H9 (cell line): ENCODE results near the gene ZSCAN30. TPM values are rescaled to one million over a fixed set of nuclear protein-coding genes. Genes with fewer than 3 reads are reported as not detected.

ENCODE experiments used
- DNase-seq: peaks from one replicate; pipeline ENCODE4 v3.0.0-alpha.2; 2017
- H2AFZ ChIP-seq: one replicate; pipeline ENCODE4 v1.6.1; 2013; ENCODE audit warnings: mild to moderate bottlenecking, low read length, control low read depth, moderate library complexity
- H2AK5ac ChIP-seq: 2 replicates; pipeline ENCODE4 v1.6.1; 2013; ENCODE audit warnings: low read length, control low read depth, mixed read lengths; ENCODE audit not compliant: insufficient read length
- H2BK120ac ChIP-seq: one replicate; pipeline ENCODE4 v1.6.1; 2013; ENCODE audit warnings: low read depth, mild to moderate bottlenecking, low read length, control low read depth, inconsistent platforms; ENCODE audit not compliant: poor library complexity, severe bottlenecking
- H2BK12ac ChIP-seq: 2 replicates; pipeline ENCODE4 v1.6.1; 2013; ENCODE audit warnings: low read length, control low read depth, mixed read lengths, low read depth; ENCODE audit not compliant: insufficient read length
- H2BK15ac ChIP-seq: 2 replicates; pipeline ENCODE4 v1.6.1; 2013; ENCODE audit warnings: low read depth, low read length, control low read depth
- H2BK20ac ChIP-seq: one replicate; pipeline ENCODE4 v1.6.1; 2013; ENCODE audit warnings: low read depth, mild to moderate bottlenecking, low read length, control low read depth, inconsistent platforms; ENCODE audit not compliant: poor library complexity, severe bottlenecking
- H2BK5ac ChIP-seq: 2 replicates; pipeline ENCODE4 v1.6.1; 2013; ENCODE audit warnings: low read length, control low read depth, mixed read lengths; ENCODE audit not compliant: insufficient read length
- H3K14ac ChIP-seq: 2 replicates; pipeline ENCODE4 v1.6.1; 2013; ENCODE audit warnings: low read length, control low read depth; ENCODE audit not compliant: insufficient read depth
- H3K18ac ChIP-seq: 2 replicates; pipeline ENCODE4 v1.6.1; 2013; ENCODE audit warnings: low read depth, mild to moderate bottlenecking, mixed read lengths, low read length, control low read depth; ENCODE audit not compliant: insufficient read length
- H3K23ac ChIP-seq: 2 replicates; pipeline ENCODE4 v1.6.1; 2013; ENCODE audit warnings: low read length, control low read depth, mixed read lengths, low read depth; ENCODE audit not compliant: insufficient read length
- H3K23me2 ChIP-seq: 2 replicates; pipeline ENCODE4 v1.6.1; 2013; ENCODE audit warnings: low read depth, mild to moderate bottlenecking, mixed read lengths, low read length, control low read depth; ENCODE audit not compliant: insufficient read length, poor library complexity, severe bottlenecking
- H3K27ac ChIP-seq: 2 replicates; pipeline ENCODE4 v1.5.1; 2013; ENCODE audit warnings: low read length, control low read depth, mixed read lengths, low read depth; ENCODE audit not compliant: insufficient read length
- H3K27me3 ChIP-seq: 2 replicates; pipeline ENCODE4 v1.6.1; 2013; ENCODE audit warnings: low read length, control low read depth, inconsistent platforms; ENCODE audit not compliant: insufficient read depth
- H3K4ac ChIP-seq: 2 replicates; pipeline ENCODE4 v1.6.1; 2013; ENCODE audit warnings: low read depth, mild to moderate bottlenecking, control low read depth, inconsistent platforms, low read length, moderate library complexity
- H3K4me1 ChIP-seq: 2 replicates; pipeline ENCODE4 v1.6.1; 2013; ENCODE audit warnings: low read length, control low read depth, inconsistent platforms; ENCODE audit not compliant: insufficient read depth
- H3K4me2 ChIP-seq: 2 replicates; pipeline ENCODE4 v1.6.1; 2013; ENCODE audit warnings: low read length, control low read depth, mixed read lengths; ENCODE audit not compliant: insufficient read length, insufficient read depth
- H3K56ac ChIP-seq: 2 replicates; pipeline ENCODE4 v1.6.1; 2013; ENCODE audit warnings: low read depth, mild to moderate bottlenecking, mixed read lengths, low read length, control low read depth; ENCODE audit not compliant: insufficient read length
- H3K79me1 ChIP-seq: 2 replicates; pipeline ENCODE4 v1.6.1; 2013; ENCODE audit warnings: low read depth, mild to moderate bottlenecking, moderate library complexity, low read length, control low read depth, inconsistent platforms; ENCODE audit not compliant: insufficient read depth, poor library complexity, severe bottlenecking
- H3K79me2 ChIP-seq: 2 replicates; pipeline ENCODE4 v1.6.1; 2013; ENCODE audit warnings: low read length, control low read depth, inconsistent platforms; ENCODE audit not compliant: insufficient read depth
- H3K9ac ChIP-seq: 2 replicates; pipeline ENCODE4 v1.6.1; 2013; ENCODE audit warnings: low read length, control low read depth, mixed read lengths; ENCODE audit not compliant: insufficient read length; ENCODE audit errors: extremely low read depth
- H3K9me3 ChIP-seq: one replicate; pipeline ENCODE4 v1.6.1; 2013; ENCODE audit warnings: low read depth, low read length, inconsistent platforms; ENCODE audit not compliant: control insufficient read depth
- H3T11ph ChIP-seq: one replicate; pipeline ENCODE4 v1.6.1; 2013; ENCODE audit warnings: mild to moderate bottlenecking, low read length, control low read depth, inconsistent platforms
- H4K20me1 ChIP-seq: one replicate; pipeline ENCODE4 v1.6.1; 2013; ENCODE audit not compliant: control insufficient read depth, insufficient read length, insufficient read depth
- H4K5ac ChIP-seq: 2 replicates; pipeline ENCODE4 v1.6.1; 2013; ENCODE audit warnings: low read depth, mild to moderate bottlenecking, mixed read lengths, low read length, control low read depth; ENCODE audit not compliant: insufficient read length
- H4K8ac ChIP-seq: replicated peaks from 2 replicates; pipeline ENCODE4 v1.6.1; 2013; ENCODE audit warnings: low read length, control low read depth, mixed read lengths, low read depth; ENCODE audit not compliant: insufficient read length
- H4K91ac ChIP-seq: 2 replicates; pipeline ENCODE4 v1.6.1; 2013; ENCODE audit warnings: low read depth, mild to moderate bottlenecking, moderate library complexity, mixed read lengths, low read length, control low read depth; ENCODE audit not compliant: insufficient read length
- H3K27ac Mint-ChIP-seq, 3 experiments: 2 replicates in 2 of 3; 3 replicates in 1 of 3; pipeline ENCODE4 v1.8.0; 2020 to 2021; ENCODE audit warnings: mixed read lengths in 3 of 3, mild to moderate bottlenecking in 1 of 3, moderate library complexity in 1 of 3
- H3K27me3 Mint-ChIP-seq: 2 replicates; pipeline ENCODE4 v1.8.0; 2021; ENCODE audit warnings: low read depth, mild to moderate bottlenecking, moderate library complexity, mixed read lengths
- H3K36me3 Mint-ChIP-seq, 3 experiments: 2 replicates in 2 of 3; 3 replicates in 1 of 3; pipeline ENCODE4 v1.8.0; 2020 to 2021; ENCODE audit warnings: low read depth in 3 of 3, mixed read lengths in 3 of 3; ENCODE audit not compliant: insufficient read depth in 1 of 3
- H3K4me1 Mint-ChIP-seq, 2 experiments: 2 replicates each; pipeline ENCODE4 v1.8.0; 2020; ENCODE audit warnings: mixed read lengths in 2 of 2
- H3K4me3 Mint-ChIP-seq, 2 experiments: 2 replicates in 1 of 2; 3 replicates in 1 of 2; pipeline ENCODE4 v1.8.0; 2020 to 2021; ENCODE audit warnings: mild to moderate bottlenecking in 2 of 2, mixed read lengths in 2 of 2, moderate library complexity in 1 of 2
- H3K9me3 Mint-ChIP-seq, 2 experiments: 2 replicates in 1 of 2; 3 replicates in 1 of 2; pipeline ENCODE4 v1.8.0; 2020; ENCODE audit warnings: mild to moderate bottlenecking in 2 of 2, mixed read lengths in 2 of 2, moderate library complexity in 1 of 2
- WGBS: extraction: QIAGEN DNeasy Blood & Tissue Kit; methylation state at CpG from one replicate; pipeline ENCODE4 v1.1.7; 2013; ENCODE audit warnings: missing lambda C conversion rate, low lambda C conversion rate, mixed read lengths; ENCODE audit not compliant: insufficient read length; ENCODE audit errors: extremely low coverage; 5-methylcytosine and 5-hydroxymethylcytosine counted together
- total RNA-seq: library from RNA; stranded (reverse); gene quantifications from 2 replicates; pipeline ENCODE4 v1.2.1, GENCODE V29; 2021
- TF ChIP-seq, protein P1 (sequence below): fragments of 200-600 bp; sonication (generic); conservative IDR thresholded peaks from 3 replicates; pipeline ENCODE4 v1.8.0; 2021; ENCODE audit warnings: antibody characterized with exemption, mild to moderate bottlenecking

ZSCAN30 gene
- total RNA-seq, 1 experiment from 2014 or later, result 11.6 TPM

DNA sequence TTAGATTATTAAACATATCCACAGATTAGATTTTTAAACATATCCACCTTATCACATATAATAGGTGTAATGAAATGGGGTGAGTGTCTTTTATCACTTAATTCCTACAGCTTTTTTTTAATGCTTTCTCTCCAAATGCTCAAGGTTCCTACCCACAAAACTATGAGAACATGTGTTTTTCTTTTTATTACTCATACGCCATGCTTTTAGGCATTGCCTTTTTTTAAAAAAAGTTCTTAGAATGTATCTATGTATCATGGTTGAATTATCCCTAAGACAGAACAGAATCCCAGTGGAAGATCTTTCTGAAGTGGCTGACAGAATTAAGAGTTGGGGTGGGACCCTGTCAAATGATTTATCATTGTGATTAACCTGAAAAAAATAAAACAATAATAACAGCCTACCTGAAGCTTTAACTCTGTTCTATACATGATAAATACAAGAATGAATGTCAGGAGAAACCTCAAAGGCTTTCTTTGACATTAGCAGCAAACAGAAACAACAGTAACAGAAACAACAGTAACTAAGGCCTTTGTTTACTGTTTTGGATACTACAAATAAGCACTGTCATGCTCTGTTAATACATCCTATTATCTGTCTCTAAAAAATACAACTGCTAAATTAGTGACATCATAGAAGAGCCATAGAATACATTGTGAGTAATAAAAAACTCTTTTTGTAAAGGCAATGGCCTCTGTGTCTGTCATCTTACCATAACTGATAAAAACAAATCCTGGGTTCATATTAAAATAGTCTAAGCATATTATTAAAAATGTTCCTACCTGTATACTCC lies 53.3 kb downstream of the ZSCAN30 start:
- no peak overlapping the region for H3T11ph ChIP-seq
- no peak for DNase-seq
- no peaks in the 10 kb centered on the region for H3K27me3 Mint-ChIP-seq
- H4K5ac ChIP-seq, result no peak overlapping the region
- H3K23me2 ChIP-seq, result peaks cover 3% of the 10 kb centered on the region
- TF ChIP-seq, protein P1, sequence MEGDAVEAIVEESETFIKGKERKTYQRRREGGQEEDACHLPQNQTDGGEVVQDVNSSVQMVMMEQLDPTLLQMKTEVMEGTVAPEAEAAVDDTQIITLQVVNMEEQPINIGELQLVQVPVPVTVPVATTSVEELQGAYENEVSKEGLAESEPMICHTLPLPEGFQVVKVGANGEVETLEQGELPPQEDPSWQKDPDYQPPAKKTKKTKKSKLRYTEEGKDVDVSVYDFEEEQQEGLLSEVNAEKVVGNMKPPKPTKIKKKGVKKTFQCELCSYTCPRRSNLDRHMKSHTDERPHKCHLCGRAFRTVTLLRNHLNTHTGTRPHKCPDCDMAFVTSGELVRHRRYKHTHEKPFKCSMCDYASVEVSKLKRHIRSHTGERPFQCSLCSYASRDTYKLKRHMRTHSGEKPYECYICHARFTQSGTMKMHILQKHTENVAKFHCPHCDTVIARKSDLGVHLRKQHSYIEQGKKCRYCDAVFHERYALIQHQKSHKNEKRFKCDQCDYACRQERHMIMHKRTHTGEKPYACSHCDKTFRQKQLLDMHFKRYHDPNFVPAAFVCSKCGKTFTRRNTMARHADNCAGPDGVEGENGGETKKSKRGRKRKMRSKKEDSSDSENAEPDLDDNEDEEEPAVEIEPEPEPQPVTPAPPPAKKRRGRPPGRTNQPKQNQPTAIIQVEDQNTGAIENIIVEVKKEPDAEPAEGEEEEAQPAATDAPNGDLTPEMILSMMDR, result no peak
- H3K79me2 ChIP-seq, result no peaks in the 10 kb centered on the region; the same call in 1 of the 2 replicates
- no peak overlapping the region for H2BK12ac ChIP-seq
- H3K4me3 Mint-ChIP-seq, result no peak overlapping the region
- H2BK120ac ChIP-seq, result no peak overlapping the region
- H3K14ac ChIP-seq, result no peak overlapping the region
- H2AFZ ChIP-seq, result no peak overlapping the region
- no peak overlapping the region for H4K91ac ChIP-seq
- no peak overlapping the region for H3K9ac ChIP-seq
- no peaks in the 10 kb centered on the region for H3K9me3 Mint-ChIP-seq
- no peak overlapping the region for H3K27ac Mint-ChIP-seq
- H3K23ac ChIP-seq, result no peak overlapping the region
- H3K4me2 ChIP-seq, result no peak overlapping the region
- H3K9me3 ChIP-seq, result no peaks in the 10 kb centered on the region
- WGBS, result no CpG with 5 or more reads among the region's 1 CpG
- no peak overlapping the region for H4K8ac ChIP-seq
- H3K27me3 ChIP-seq, result no peaks in the 10 kb centered on the region
- H2BK5ac ChIP-seq, result no peak overlapping the region
- no peak overlapping the region for H3K18ac ChIP-seq
- no peak overlapping the region for H2BK15ac ChIP-seq
- H3K4ac ChIP-seq, result no peak overlapping the region
- H3K4me1 Mint-ChIP-seq, result peaks cover 2% of the 10 kb centered on the region in 2 experiments; a peak in 2 of 4 replicates
- H3K27ac ChIP-seq, result no peak overlapping the region
- no peaks in the 10 kb centered on the region for H4K20me1 ChIP-seq
- no peaks in the 10 kb centered on the region for H3K36me3 Mint-ChIP-seq
- H2BK20ac ChIP-seq, result no peak overlapping the region
- H3K79me1 ChIP-seq, result no peaks in the 10 kb centered on the region
- no peak overlapping the region for H2AK5ac ChIP-seq
- no peaks in the 10 kb centered on the region for H3K4me1 ChIP-seq
- no peak overlapping the region for H3K56ac ChIP-seq
